ENCODE measurements around the gene SOX11. TPM values are rescaled to one million over a fixed set of nuclear protein-coding genes. Genes with fewer than 3 reads are reported as not detected.
"Not testable (repeated sequence)": the region's sequence is repeated elsewhere in the genome, so short reads cannot be mapped to it uniquely, and the experiment has no call there.

SOX11 gene
- not detected for total RNA-seq
- long read RNA-seq, donor 1 = 0 reads
- long read RNA-seq, donor 2 = 0 reads

GRCh38 chr2:5691985-5692529, at the start of gene SOX11:
Gene SOX11 (plus strand): TSS chr2:5692384. CDS start chr2:5692722, 338 bp downstream.
- intact Hi-C loops (cut with DNase I) = no loop called here
- DNase-seq (ENCODE audit: low spot score) = no peak

GRCh38 chr2:5652734-5653133, 39.5 kb upstream of the SOX11 start:
- DNase-seq (ENCODE audit: low spot score); intact Hi-C loops (cut with DNase I): not testable (repeated sequence)

GRCh38 chr2:5653756-5654155, 38.4 kb upstream of the SOX11 start:
- intact Hi-C loops (cut with DNase I); DNase-seq (ENCODE audit: low spot score): not testable (repeated sequence)

GRCh38 chr2:5657231-5657630, 35.0 kb upstream of the SOX11 start:
- DNase-seq (ENCODE audit: low spot score) = no peak
- intact Hi-C loops (cut with DNase I) = no loop called here

- intact Hi-C loops (cut with DNase I) = no loop called here
- no peak for DNase-seq (ENCODE audit: low spot score)
Observed at GRCh38 chr2:5660591-5660990, 31.6 kb upstream of the SOX11 start.

GRCh38 chr2:5661362-5661761, 30.8 kb upstream of the SOX11 start:
- no peak for DNase-seq (ENCODE audit: low spot score)
- intact Hi-C loops (cut with DNase I) = no loop called here

GRCh38 chr2:5664278-5664681, 27.9 kb upstream of the SOX11 start:
- intact Hi-C loops (cut with DNase I) = no loop called here
- DNase-seq (ENCODE audit: low spot score) = no peak

- DNase-seq (ENCODE audit: low spot score) = no peak
- intact Hi-C loops (cut with DNase I) = no loop called here
Observed at GRCh38 chr2:5665066-5665465, 27.1 kb upstream of the SOX11 start.

GRCh38 chr2:5666798-5667197, 25.4 kb upstream of the SOX11 start:
- intact Hi-C loops (cut with DNase I) = no loop called here
- no peak for DNase-seq (ENCODE audit: low spot score)

- DNase-seq (ENCODE audit: low spot score); intact Hi-C loops (cut with DNase I): not testable (repeated sequence)
Observed at GRCh38 chr2:5667655-5668054, 24.5 kb upstream of the SOX11 start.

GRCh38 chr2:5668682-5669250, 23.4 kb upstream of the SOX11 start:
- intact Hi-C loops (cut with DNase I) = no loop called here
- DNase-seq (ENCODE audit: low spot score) = no peak

GRCh38 chr2:5672749-5673144, 19.4 kb upstream of the SOX11 start:
- DNase-seq (ENCODE audit: low spot score) = no peak
- intact Hi-C loops (cut with DNase I) = no loop called here

- intact Hi-C loops (cut with DNase I) = no loop called here
- DNase-seq (ENCODE audit: low spot score) = no peak
Observed at GRCh38 chr2:5673145-5674025, 18.8 kb upstream of the SOX11 start.

- no peak for DNase-seq (ENCODE audit: low spot score)
- intact Hi-C loops (cut with DNase I) = no loop called here
Observed at GRCh38 chr2:5674026-5674340, 18.2 kb upstream of the SOX11 start.

GRCh38 chr2:5677133-5677532, 15.1 kb upstream of the SOX11 start:
- DNase-seq (ENCODE audit: low spot score) = no peak
- intact Hi-C loops (cut with DNase I) = no loop called here

GRCh38 chr2:5683471-5683870, 8.7 kb upstream of the SOX11 start:
- no peak for DNase-seq (ENCODE audit: low spot score)
- intact Hi-C loops (cut with DNase I) = no loop called here

- no peak for DNase-seq (ENCODE audit: low spot score)
Observed at GRCh38 chr2:5685225-5685624, 7.0 kb upstream of the SOX11 start.

GRCh38 chr2:5686068-5686467, 6.1 kb upstream of the SOX11 start:
- intact Hi-C loops (cut with DNase I) = no loop called here
- DNase-seq (ENCODE audit: low spot score) = no peak

More at GRCh38 chr2:5685225-5685624, 7.0 kb upstream of the SOX11 start:
- intact Hi-C loops (cut with DNase I) = no loop called here

- no peak for DNase-seq (ENCODE audit: low spot score)
- intact Hi-C loops (cut with DNase I) = no loop called here
Observed at GRCh38 chr2:5686536-5686935, 5.6 kb upstream of the SOX11 start.

GRCh38 chr2:5689750-5690149, 2.4 kb upstream of the SOX11 start:
- intact Hi-C loops (cut with DNase I) = no loop called here
- no peak for DNase-seq (ENCODE audit: low spot score)

GRCh38 chr2:5690286-5690685, 1.9 kb upstream of the SOX11 start:
- no peak for DNase-seq (ENCODE audit: low spot score)

More at GRCh38 chr2:5690286-5690685, 1.9 kb upstream of the SOX11 start:
- intact Hi-C loops (cut with DNase I) = no loop called here

Measured in posterior vena cava (tissue), 2 donors.